ENCODE results near the gene PHLPP1.

Gene PHLPP1

GRCh38 chr18:62744076-62744968 lies 29.0 kb downstream of the PHLPP1 start:
- no peak for DNase-seq

- no peak for DNase-seq
Measured at GRCh38 chr18:62745089-62745751, 29.9 kb downstream of the PHLPP1 start.

GRCh38 chr18:62749389-62749788 lies 34.0 kb downstream of the PHLPP1 start:
- DNase-seq: no peak

- DNase-seq: no peak
Measured at GRCh38 chr18:62751341-62751821, 36.0 kb downstream of the PHLPP1 start.

- no peak for DNase-seq
Measured at GRCh38 chr18:62751977-62752376, 36.6 kb downstream of the PHLPP1 start.

- no peak for DNase-seq
Measured at GRCh38 chr18:62754026-62754425, 38.7 kb downstream of the PHLPP1 start.

- no peak for DNase-seq
Measured at GRCh38 chr18:62755454-62755853, 40.1 kb downstream of the PHLPP1 start.

- no peak for DNase-seq
Measured at GRCh38 chr18:62755946-62756345, 40.6 kb downstream of the PHLPP1 start.

GRCh38 chr18:62757399-62758010 lies 42.2 kb downstream of the PHLPP1 start:
- DNase-seq: no peak

- no peak for DNase-seq
Measured at GRCh38 chr18:62758591-62758990, 43.2 kb downstream of the PHLPP1 start.

- DNase-seq: no peak
Measured at GRCh38 chr18:62759704-62760402, 44.5 kb downstream of the PHLPP1 start.

GRCh38 chr18:62760403-62760734 lies 45.0 kb downstream of the PHLPP1 start:
- DNase-seq: no peak

GRCh38 chr18:62763101-62763521 lies 47.8 kb downstream of the PHLPP1 start:
- DNase-seq: peak in 1 of 5 experiments; percentile 24

GRCh38 chr18:62766266-62766665 lies 50.9 kb downstream of the PHLPP1 start:
- DNase-seq: no peak

GRCh38 chr18:62767321-62767720 lies 52.0 kb downstream of the PHLPP1 start:
- peak in 1 of 5 experiments; percentile 44 for DNase-seq

GRCh38 chr18:62767836-62768557 lies 52.7 kb downstream of the PHLPP1 start:
- no peak for DNase-seq

GRCh38 chr18:62768558-62768943 lies 53.2 kb downstream of the PHLPP1 start:
- DNase-seq: no peak

- DNase-seq: no peak
Measured at GRCh38 chr18:62769216-62769615, 53.9 kb downstream of the PHLPP1 start.

- peak in 1 of 5 experiments; percentile 93 for DNase-seq
Measured at GRCh38 chr18:62771494-62772270, 56.3 kb downstream of the PHLPP1 start.

GRCh38 chr18:62772860-62773584 lies 57.7 kb downstream of the PHLPP1 start:
- DNase-seq: no peak

- DNase-seq: no peak
Measured at GRCh38 chr18:62773691-62774090, 58.4 kb downstream of the PHLPP1 start.

All from T-helper 2 cell (primary cell).